Endothelial cell of umbilical vein (primary cell): ENCODE results near the gene ADAP1. TPM values are rescaled to one million over a fixed set of nuclear protein-coding genes. Genes with fewer than 3 reads are reported as not detected.

ENCODE experiments used
- BruUV-seq: library from RNA; stranded (reverse); fragments of 400-500 nt; replicated peaks from 2 replicates; lab custom pipeline; 2021; lab: Mats Ljungman, UMichigan
- CTCF ChIA-PET: fragments of 300-600, 350-600 bp; sonication (Branson Sonifier 250); formaldehyde crosslinking; loops from one replicate; lab custom pipeline; 2021; ENCODE audit warnings: antibody characterized with exemption, inconsistent platforms; lab: Charles Lee
- POLR2A ChIA-PET: fragments of 300-600, 350-600 bp; sonication (Branson Sonifier 250); formaldehyde crosslinking; loops from one replicate; lab custom pipeline; 2021; ENCODE audit warnings: antibody characterized with exemption, inconsistent platforms; lab: Charles Lee
- DNase-seq: peaks from one replicate; pipeline ENCODE4 v3.0.0-alpha.2; 2011; ENCODE audit warnings: low read depth, low spot score
- FAIRE-seq: peaks from 2 replicates; lab custom pipeline; 2011; peaks lifted over from hg19 to GRCh38; lab: Jason Lieb, UNC
- H2AFZ ChIP-seq: 2 replicates; pipeline ENCODE4 v1.6.0; 2012; ENCODE audit warnings: low read depth, low read length, control low read depth, inconsistent platforms
- H3K27ac ChIP-seq: 2 replicates; pipeline ENCODE4 v1.5.1; 2011; ENCODE audit warnings: low read depth, mild to moderate bottlenecking, control low read depth, low read length, moderate library complexity; ENCODE audit not compliant: insufficient read depth
- H3K27me3 ChIP-seq, 2 experiments: 2 replicates each; pipeline versions ENCODE4 v1.6.0 to v1.6.1; 2011; ENCODE audit warnings: low read length in 2 of 2, mixed read lengths in 1 of 2; ENCODE audit not compliant: control insufficient read depth in 2 of 2, insufficient read depth in 2 of 2
- H3K36me3 ChIP-seq, 2 experiments: 2 replicates in 1 of 2; 3 replicates in 1 of 2; pipeline ENCODE4 v1.5.1; 2011; ENCODE audit warnings: low read length in 2 of 2, mild to moderate bottlenecking in 1 of 2, moderate library complexity in 1 of 2; ENCODE audit not compliant: control insufficient read depth in 2 of 2, insufficient read depth in 2 of 2; ENCODE audit errors: extremely low read depth in 1 of 2
- H3K4me1 ChIP-seq: 3 replicates; pipeline ENCODE4 v1.5.1; 2011; ENCODE audit warnings: mild to moderate bottlenecking, low read length; ENCODE audit not compliant: control insufficient read depth, insufficient read depth; ENCODE audit errors: extremely low read depth
- H3K4me2 ChIP-seq: 2 replicates; pipeline ENCODE4 v1.6.1; 2011; ENCODE audit warnings: low read length, control low read depth, mixed read lengths; ENCODE audit not compliant: insufficient read depth
- H3K4me3 ChIP-seq, 3 experiments: fragments of 200-600 bp in 1 of 3; sonication (generic), shearing (Covaris generic) in 1 of 3; replicated peaks in 1 of 3; 2 replicates each; pipeline ENCODE4 v1.5.1; 2011 to 2016; ENCODE audit warnings: control low read depth in 3 of 3, low read length in 3 of 3, mild to moderate bottlenecking in 2 of 3, inconsistent platforms in 1 of 3, low read depth in 1 of 3, moderate library complexity in 1 of 3; ENCODE audit not compliant: insufficient read depth in 1 of 3
- H3K79me2 ChIP-seq: 2 replicates; pipeline ENCODE4 v1.6.0; 2012; ENCODE audit warnings: low read length, inconsistent platforms; ENCODE audit not compliant: control insufficient read depth, insufficient read depth
- H3K9ac ChIP-seq: replicated peaks from 2 replicates; pipeline ENCODE3; 2011; ENCODE audit warnings: low read length, control low read depth; ENCODE audit not compliant: insufficient read depth; ENCODE audit errors: extremely low read depth
- H3K9me1 ChIP-seq: replicated peaks from 3 replicates; pipeline ENCODE4 v1.6.0; 2011; ENCODE audit warnings: mild to moderate bottlenecking, low read length; ENCODE audit not compliant: control insufficient read depth, insufficient read depth; ENCODE audit errors: extremely low read depth
- H3K9me3 ChIP-seq: replicated peaks from 2 replicates; pipeline ENCODE4 v1.5.1; 2012; ENCODE audit warnings: low read length, inconsistent platforms; ENCODE audit not compliant: control insufficient read depth, insufficient read depth
- H4K20me1 ChIP-seq: replicated peaks from 2 replicates; pipeline ENCODE3; 2011; ENCODE audit warnings: mild to moderate bottlenecking, low read length; ENCODE audit not compliant: control insufficient read depth, insufficient read depth; ENCODE audit errors: extremely low read depth
- CTCF ChIP-seq, 2 donors: IDR thresholded peaks; 1 replicate in 1 of 2; 2 replicates in 1 of 2; pipeline ENCODE4 v1.5.1; 2011; ENCODE audit warnings: low read length in 2 of 2, mild to moderate bottlenecking in 2 of 2, moderate library complexity in 2 of 2, control low read depth in 1 of 2, inconsistent platforms in 1 of 2, low read depth in 1 of 2; ENCODE audit not compliant: insufficient read depth in 1 of 2; ENCODE audit errors: extremely low read depth in 1 of 2
- EZH2 ChIP-seq: IDR thresholded peaks from 2 replicates; pipeline ENCODE4 v1.6.1; 2012; ENCODE audit warnings: borderline replicate concordance, low read depth, mild to moderate bottlenecking, moderate library complexity, low read length, inconsistent platforms; ENCODE audit not compliant: severe bottlenecking
- FOS ChIP-seq: IDR thresholded peaks from 2 replicates; pipeline ENCODE4 v1.6.1; 2011; ENCODE audit warnings: mild to moderate bottlenecking, low read length, moderate library complexity, borderline replicate concordance; ENCODE audit not compliant: insufficient read depth
- GATA2 ChIP-seq: IDR thresholded peaks from 2 replicates; pipeline ENCODE4 v1.7.0; 2011; ENCODE audit warnings: low read depth, mild to moderate bottlenecking, moderate library complexity, mixed read lengths, low read length; ENCODE audit not compliant: insufficient read length, insufficient read depth
- JUN ChIP-seq: IDR thresholded peaks from 2 replicates; pipeline ENCODE4 v1.6.1; 2011; ENCODE audit warnings: borderline replicate concordance, low read depth; ENCODE audit not compliant: insufficient read length, insufficient read depth
- MAX ChIP-seq: IDR thresholded peaks from 2 replicates; pipeline ENCODE4 v1.6.1; 2011; ENCODE audit not compliant: insufficient read depth, insufficient read length
- MYC ChIP-seq: IDR thresholded peaks from one replicate; pipeline ENCODE4 v1.6.1; 2011; ENCODE audit warnings: mild to moderate bottlenecking, low read depth, low read length
- POLR2A ChIP-seq: IDR thresholded peaks from 2 replicates; pipeline ENCODE4 v1.6.1; 2012; ENCODE audit warnings: low read depth, mild to moderate bottlenecking, control low read depth, low read length
- POLR2AphosphoS5 ChIP-seq: IDR thresholded peaks from 2 replicates; pipeline ENCODE4 v1.6.1; 2012; ENCODE audit warnings: low read depth, mild to moderate bottlenecking, control low read depth, low read length, moderate library complexity; ENCODE audit not compliant: insufficient read depth
- dilution Hi-C: fragments of 300-500 bp; cut with MboI; formaldehyde crosslinking; loops from one replicate; pipeline ENCODE4 v1.15.0; 2019; ENCODE audit warnings: low sequenced_read_pairs; ENCODE audit not compliant: extremely low pct_ligation_motif_present
- intact Hi-C: fragments of 100-400 bp; cut with micrococcal nuclease; formaldehyde crosslinking; loops from one replicate; pipeline ENCODE4 v1.10.0; 2022
- polyA plus RNA-seq, 4 experiments: library from polyadenylated mRNA; depleted of rRNA in 3 of 4; stranded (reverse) in 3 of 4; unstranded in 1 of 4; fragments of >200 nt; gene quantifications; 2 replicates each; pipeline versions ENCODE4 v1.2.1 to v1.2.3, GENCODE V29; 2011 to 2012; ENCODE audit warnings: missing spikeins in 1 of 4
- total RNA-seq: library from RNA; stranded (reverse); gene quantifications from 2 replicates; pipeline ENCODE4 v1.2.3, GENCODE V29; 2021

Gene ADAP1
- total and polyA plus RNA-seq, 2 donors (not counting 3 experiments of a cell fraction or from before 2014, with no cell fraction given): 0.49 to 0.58 TPM

- Histone ChIP-seq H3K9ac (no peak overlapping the region), H2AFZ (no peak overlapping the region), H3K4me2 (no peak overlapping the region), H3K36me3 (peaks cover 0 to 4% of the 10 kb centered on the region in 2 experiments), H4K20me1 (no peaks in the 10 kb centered on the region), H3K27ac (no peak overlapping the region), H3K27me3 (no peaks in the 10 kb centered on the region), H3K4me1 (no peaks in the 10 kb centered on the region), H3K9me3 (no peaks in the 10 kb centered on the region), H3K9me1 (no peaks in the 10 kb centered on the region), H3K4me3 (no peak overlapping the region), H3K79me2 (no peaks in the 10 kb centered on the region)
- TF ChIP-seq POLR2A: no peak
- no peak for TF ChIP-seq POLR2AphosphoS5
- no peak for TF ChIP-seq GATA2
- no peak for TF ChIP-seq FOS
- TF ChIP-seq EZH2: no peak
- TF ChIP-seq MAX: no peak
- no peak for TF ChIP-seq JUN
- no peak for TF ChIP-seq MYC
- no peak for TF ChIP-seq CTCF (IDR thresholded peaks at IDR 0.05; ENCODE audit: extremely low read depth in 1 of 2, insufficient read depth in 1 of 2, low read depth in 1 of 2, low read length in 2 of 2)
- ChIA-PET POLR2A (interaction anchor here (1.0 kb wide), 1 partner anchor 70 kb away, joined by 3 read pairs; no protein-coding TSS in a partner anchor), CTCF (interaction anchor here (1.1 to 10.0 kb wide), 4 partner anchors 10 to 182 kb away, joined by 3 to 459 read pairs (median 24); no protein-coding TSS in a partner anchor)
- no TSS peak for BruUV-seq
- dilution Hi-C loops: no loop called here
- DNase-seq: no peak
- intact Hi-C loops: no loop called here
- no peak for FAIRE-seq
Observed at GRCh38 chr7:995571-995970, 41.1 kb upstream of the ADAP1 start.
